ENCODE measurements around the gene PRR22. TPM values are rescaled to one million over a fixed set of nuclear protein-coding genes. Genes with fewer than 3 reads are reported as not detected.
A peak's percentile ranks its signal among the peaks of the same experiment; 100 is the strongest.

PRR22 gene
- total RNA-seq, 1 experiment from 2014 or later = 0.47 TPM

- in situ Hi-C loops (cut with HindIII; ENCODE audit: low pct_unique_long_range_greater_than_20kb, low sequenced_read_pairs) = no loop called here
Measured at GRCh38 chr19:5818594-5818993, 34.0 kb upstream of the PRR22 start.

GRCh38 chr19:5817218-5817617 lies 32.7 kb upstream of the PRR22 start:
- DNase-seq (ENCODE audit: low read depth) = no peak
- in situ Hi-C loops (cut with HindIII; ENCODE audit: low pct_unique_long_range_greater_than_20kb, low sequenced_read_pairs) = no loop called here

More at GRCh38 chr19:5818594-5818993, 34.0 kb upstream of the PRR22 start:
- no peak for DNase-seq (ENCODE audit: low read depth)

- in situ Hi-C loops (cut with HindIII; ENCODE audit: low pct_unique_long_range_greater_than_20kb, low sequenced_read_pairs) = no loop called here
- no peak for DNase-seq (ENCODE audit: low read depth)
Measured at GRCh38 chr19:5814852-5815246, 30.3 kb upstream of the PRR22 start.

GRCh38 chr19:5814123-5814851 lies 29.7 kb upstream of the PRR22 start:
- DNase-seq (ENCODE audit: low read depth) = no peak
- in situ Hi-C loops (cut with HindIII; ENCODE audit: low pct_unique_long_range_greater_than_20kb, low sequenced_read_pairs) = no loop called here

GRCh38 chr19:5811117-5811516 lies 26.6 kb upstream of the PRR22 start:
- no peak for DNase-seq (ENCODE audit: low read depth)
- in situ Hi-C loops (cut with HindIII; ENCODE audit: low pct_unique_long_range_greater_than_20kb, low sequenced_read_pairs) = no loop called here

- no peak for DNase-seq (ENCODE audit: low read depth)
- in situ Hi-C loops (cut with HindIII; ENCODE audit: low pct_unique_long_range_greater_than_20kb, low sequenced_read_pairs) = no loop called here
Measured at GRCh38 chr19:5809469-5809868, 24.9 kb upstream of the PRR22 start.

GRCh38 chr19:5809053-5809452 lies 24.5 kb upstream of the PRR22 start:
- no peak for DNase-seq (ENCODE audit: low read depth)
- in situ Hi-C loops (cut with HindIII; ENCODE audit: low pct_unique_long_range_greater_than_20kb, low sequenced_read_pairs) = no loop called here

- in situ Hi-C loops (cut with HindIII; ENCODE audit: low pct_unique_long_range_greater_than_20kb, low sequenced_read_pairs) = no loop called here
- no peak for DNase-seq (ENCODE audit: low read depth)
Measured at GRCh38 chr19:5808120-5808816, 23.7 kb upstream of the PRR22 start.

GRCh38 chr19:5806905-5807304 lies 22.4 kb upstream of the PRR22 start:
- in situ Hi-C loops (cut with HindIII; ENCODE audit: low pct_unique_long_range_greater_than_20kb, low sequenced_read_pairs) = no loop called here
- DNase-seq (ENCODE audit: low read depth) = no peak

GRCh38 chr19:5806133-5806489 lies 21.6 kb upstream of the PRR22 start:
- no peak for DNase-seq (ENCODE audit: low read depth)
- in situ Hi-C loops (cut with HindIII; ENCODE audit: low pct_unique_long_range_greater_than_20kb, low sequenced_read_pairs) = no loop called here

- in situ Hi-C loops (cut with HindIII; ENCODE audit: low pct_unique_long_range_greater_than_20kb, low sequenced_read_pairs) = no loop called here
- DNase-seq (ENCODE audit: low read depth) = peak; percentile 57
Measured at GRCh38 chr19:5805462-5806132, 21.1 kb upstream of the PRR22 start.

- in situ Hi-C loops (cut with HindIII; ENCODE audit: low pct_unique_long_range_greater_than_20kb, low sequenced_read_pairs) = no loop called here
- no peak for DNase-seq (ENCODE audit: low read depth)
Measured at GRCh38 chr19:5804516-5805461, 20.2 kb upstream of the PRR22 start, which contains the start of gene NRTN. Gene NRTN (plus strand): TSS chr19:5805067. CDS start chr19:5824166, 19,099 bp downstream.

- peak; percentile 94 for DNase-seq (ENCODE audit: low read depth)
- in situ Hi-C loops (cut with HindIII; ENCODE audit: low pct_unique_long_range_greater_than_20kb, low sequenced_read_pairs) = no loop called here
Measured at GRCh38 chr19:5803752-5804515, 19.4 kb upstream of the PRR22 start.

GRCh38 chr19:5803441-5803751 lies 18.9 kb upstream of the PRR22 start:
- no peak for DNase-seq (ENCODE audit: low read depth)
- in situ Hi-C loops (cut with HindIII; ENCODE audit: low pct_unique_long_range_greater_than_20kb, low sequenced_read_pairs) = no loop called here

GRCh38 chr19:5801796-5802619 lies 17.5 kb upstream of the PRR22 start:
- in situ Hi-C loops (cut with HindIII; ENCODE audit: low pct_unique_long_range_greater_than_20kb, low sequenced_read_pairs) = no loop called here
- no peak for DNase-seq (ENCODE audit: low read depth)

GRCh38 chr19:5800361-5801270 lies 16.1 kb upstream of the PRR22 start:
- no peak for DNase-seq (ENCODE audit: low read depth)
- in situ Hi-C loops (cut with HindIII; ENCODE audit: low pct_unique_long_range_greater_than_20kb, low sequenced_read_pairs) = no loop called here
